Skin epidermis (tissue), 12 donors: ENCODE measurements around the gene CRLF1.

ENCODE experiments used
- H3K27ac ChIP-seq, 21 experiments: fragments of 200-600 bp; sonication (generic) in 11 of 21; one replicate each; pipeline ENCODE4 v1.5.0; 2020; ENCODE audit warnings: mild to moderate bottlenecking in 3 of 21, inconsistent platforms in 2 of 21, moderate library complexity in 2 of 21
- H3K4me3 ChIP-seq, 7 experiments: fragments of 200-600 bp; sonication (generic) in 2 of 7; one replicate each; pipeline ENCODE4 v1.5.0; 2020; ENCODE audit warnings: inconsistent platforms in 2 of 7, mild to moderate bottlenecking in 2 of 7, moderate library complexity in 1 of 7

The CRLF1 gene

GRCh38 chr19:18606281-18607225 lies at the start of gene CRLF1:
TSS of gene CRLF1 (minus strand) at chr19:18606799. CDS start at chr19:18606656, 143 bp downstream.
- peak within 1 kb of the TSS in 2 of 21 experiments; percentile 8 to 63 for H3K27ac ChIP-seq
- H3K4me3 ChIP-seq: peak within 1 kb of the TSS in 5 of 7 experiments; percentile 14 to 34 (median 22)

- no peak overlapping the region for H3K27ac ChIP-seq
- no peak overlapping the region for H3K4me3 ChIP-seq
Measured at GRCh38 chr19:18655173-18655844, 48.7 kb upstream of the CRLF1 start.

- no peak overlapping the region for H3K4me3 ChIP-seq
- no peak overlapping the region for H3K27ac ChIP-seq
Measured at GRCh38 chr19:18654469-18654868, 47.9 kb upstream of the CRLF1 start.

- Histone ChIP-seq H3K27ac (no peak overlapping the region), H3K4me3 (no peak overlapping the region)
Measured at GRCh38 chr19:18653853-18654252, 47.3 kb upstream of the CRLF1 start.

- peak overlapping the region in 4 of 21 experiments; percentile 6 to 83 (median 72) for H3K27ac ChIP-seq
- no peak overlapping the region for H3K4me3 ChIP-seq
Measured at GRCh38 chr19:18651733-18652132, 45.1 kb upstream of the CRLF1 start.

GRCh38 chr19:18651300-18651699 lies 44.7 kb upstream of the CRLF1 start:
- Histone ChIP-seq H3K4me3 (no peak overlapping the region), H3K27ac (peak overlapping the region in 10 of 21 experiments; percentile 31 to 83 (median 66))

GRCh38 chr19:18650468-18651041 lies 44.0 kb upstream of the CRLF1 start:
- Histone ChIP-seq H3K27ac (peak overlapping the region in 15 of 21 experiments; percentile 18 to 83 (median 62)), H3K4me3 (no peak overlapping the region)

GRCh38 chr19:18650021-18650390 lies 43.4 kb upstream of the CRLF1 start:
- H3K4me3 ChIP-seq: peak overlapping the region in 1 of 7 experiments; percentile 8
- H3K27ac ChIP-seq: peak overlapping the region in 16 of 21 experiments; percentile 18 to 83 (median 56)

GRCh38 chr19:18649371-18650020 lies 42.9 kb upstream of the CRLF1 start:
- Histone ChIP-seq H3K27ac (peak overlapping the region in 15 of 21 experiments; percentile 18 to 83 (median 57)), H3K4me3 (peak overlapping the region in 1 of 7 experiments; percentile 8)

GRCh38 chr19:18648973-18649315 lies 42.3 kb upstream of the CRLF1 start:
- H3K4me3 ChIP-seq: no peak overlapping the region
- peak overlapping the region in 8 of 21 experiments; percentile 3 to 83 (median 74) for H3K27ac ChIP-seq

GRCh38 chr19:18647807-18648206 lies 41.2 kb upstream of the CRLF1 start:
- Histone ChIP-seq H3K27ac (peak overlapping the region in 2 of 21 experiments; percentile 32 to 83), H3K4me3 (no peak overlapping the region)

- Histone ChIP-seq H3K4me3 (no peak overlapping the region), H3K27ac (no peak overlapping the region)
Measured at GRCh38 chr19:18647371-18647767, 40.8 kb upstream of the CRLF1 start.

- H3K27ac ChIP-seq: no peak overlapping the region
- no peak overlapping the region for H3K4me3 ChIP-seq
Measured at GRCh38 chr19:18646535-18647370, 40.2 kb upstream of the CRLF1 start.

- Histone ChIP-seq H3K27ac (peak overlapping the region in 11 of 21 experiments; percentile 11 to 80 (median 63)), H3K4me3 (peak overlapping the region in 1 of 7 experiments; percentile 4)
Measured at GRCh38 chr19:18645035-18645511, 38.5 kb upstream of the CRLF1 start.

GRCh38 chr19:18644196-18645034 lies 37.8 kb upstream of the CRLF1 start:
- peak overlapping the region in 12 of 21 experiments; percentile 11 to 80 (median 62) for H3K27ac ChIP-seq
- peak overlapping the region in 1 of 7 experiments; percentile 4 for H3K4me3 ChIP-seq

GRCh38 chr19:18639706-18640243 lies 33.2 kb upstream of the CRLF1 start:
- Histone ChIP-seq H3K27ac (no peak overlapping the region), H3K4me3 (no peak overlapping the region)
